ENCODE results near the gene SNRPD1. TPM values are rescaled to one million over a fixed set of nuclear protein-coding genes. Genes with fewer than 3 reads are reported as not detected.
"Not testable (repeated sequence)": the region's sequence is repeated elsewhere in the genome, so short reads cannot be mapped to it uniquely, and the experiment has no call there.

The SNRPD1 gene
- total and polyA plus RNA-seq, 4 donors, result 8.8 to 35.4 (median 22.5) TPM

- intact Hi-C loops (cut with DNase I), result loop anchor here (5.0 to 10.0 kb wide), 4 partner anchors 113 to 405 kb away; partner anchors contain the start of gene MIB1 (in 1 of the 2)
- Histone ChIP-seq H3K27ac (ENCODE audit: low read depth in 1 of 2, low read length in 2 of 2) (peak overlapping the region; percentile 74 to 87), H3K27me3 (ENCODE audit: control insufficient read depth in 1 of 2, insufficient read depth in 2 of 2, low read length in 1 of 2) (no peaks in the 10 kb centered on the region), H3K9me3 (ENCODE audit: control insufficient read depth, low read length) (no peaks in the 10 kb centered on the region), H3K36me3 (ENCODE audit: control insufficient read depth in 1 of 2, insufficient read depth in 2 of 2, low read length in 1 of 2) (no peaks in the 10 kb centered on the region), H3K4me1 (ENCODE audit: control insufficient read depth in 1 of 2, insufficient read depth in 2 of 2, low read length in 2 of 2) (no peaks in the 10 kb centered on the region), H3K4me3 (ENCODE audit: low read length in 2 of 2) (peak overlapping the region; percentile 79 to 88)
- DNase-seq (peak in 1 of 2 donors; percentile 65), ATAC-seq (ENCODE audit: low FRiP score) (peak; percentile 83)
- WGBS, 2 donors, result 1% methylated on average over 64 to 67 of the region's 67 CpGs
These were observed 12.3 kb upstream of the SNRPD1 start for GRCh38 chr18:21599585-21600525.

GRCh38 chr18:21600526-21601410, 11.3 kb upstream of the SNRPD1 start, which contains the start of gene ESCO1:
Gene ESCO1, minus strand, starts transcription at chr18:21600704. Its CDS starts 25,861 bp downstream, at chr18:21574843.
- Histone ChIP-seq H3K4me1 (ENCODE audit: control insufficient read depth in 1 of 2, insufficient read depth in 2 of 2, low read length in 2 of 2) (no peaks in the 10 kb centered on the region), H3K27me3 (ENCODE audit: control insufficient read depth in 1 of 2, insufficient read depth in 2 of 2, low read length in 1 of 2) (no peaks in the 10 kb centered on the region), H3K36me3 (ENCODE audit: control insufficient read depth in 1 of 2, insufficient read depth in 2 of 2, low read length in 1 of 2) (no peaks in the 10 kb centered on the region), H3K9me3 (ENCODE audit: control insufficient read depth, low read length) (no peaks in the 10 kb centered on the region), H3K27ac (ENCODE audit: low read depth in 1 of 2, low read length in 2 of 2) (peak within 1 kb of the TSS; percentile 74 to 87), H3K4me3 (ENCODE audit: low read length in 2 of 2) (peak within 1 kb of the TSS; percentile 79 to 88)
- peak; percentile 94 for ATAC-seq (ENCODE audit: low FRiP score)
- WGBS, 2 donors, result 4 to 5% methylated on average over 69 to 74 of the region's 74 CpGs
- intact Hi-C loops (cut with DNase I), result loop anchor here (5.0 to 10.0 kb wide), 4 partner anchors 113 to 406 kb away; partner anchors contain the start of gene MIB1 (in 1 of the 2)
- DNase-seq, result peak; percentile 97

- H3K4me3 ChIP-seq (ENCODE audit: low read length in 2 of 2), result no peak overlapping the region
- WGBS, 2 donors, result 89 to 91% methylated on average over 5 of the region's 5 CpGs
- no peaks in the 10 kb centered on the region for H3K27me3 ChIP-seq (ENCODE audit: control insufficient read depth in 1 of 2, insufficient read depth in 2 of 2, low read length in 1 of 2)
- ATAC-seq (ENCODE audit: low FRiP score) (no peak), DNase-seq (no peak)
- no peaks in the 10 kb centered on the region for H3K4me1 ChIP-seq (ENCODE audit: control insufficient read depth in 1 of 2, insufficient read depth in 2 of 2, low read length in 2 of 2)
- H3K27ac ChIP-seq (ENCODE audit: low read depth in 1 of 2, low read length in 2 of 2), result no peak overlapping the region
- intact Hi-C loops (cut with DNase I), result loop anchor here (5.0 to 10.0 kb wide), 4 partner anchors 115 to 407 kb away; partner anchors contain the start of gene MIB1 (in 1 of the 2)
- no peaks in the 10 kb centered on the region for H3K9me3 ChIP-seq (ENCODE audit: control insufficient read depth, low read length)
- no peaks in the 10 kb centered on the region for H3K36me3 ChIP-seq (ENCODE audit: control insufficient read depth in 1 of 2, insufficient read depth in 2 of 2, low read length in 1 of 2)
These were observed 9.9 kb upstream of the SNRPD1 start for GRCh38 chr18:21602299-21602587.

- H3K4me1 ChIP-seq (ENCODE audit: control insufficient read depth in 1 of 2, insufficient read depth in 2 of 2, low read length in 2 of 2), result no peaks in the 10 kb centered on the region
- H3K27me3 ChIP-seq (ENCODE audit: control insufficient read depth in 1 of 2, insufficient read depth in 2 of 2, low read length in 1 of 2), result no peaks in the 10 kb centered on the region
- no peak overlapping the region for H3K27ac ChIP-seq (ENCODE audit: low read depth in 1 of 2, low read length in 2 of 2)
- DNase-seq (no peak), ATAC-seq (ENCODE audit: low FRiP score) (no peak)
- H3K9me3 ChIP-seq (ENCODE audit: control insufficient read depth, low read length), result no peaks in the 10 kb centered on the region
- intact Hi-C loops (cut with DNase I), result loop anchor here (5.0 to 10.0 kb wide), 4 partner anchors 117 to 410 kb away; partner anchors contain the start of gene MIB1 (in 1 of the 2)
- no peaks in the 10 kb centered on the region for H3K36me3 ChIP-seq (ENCODE audit: control insufficient read depth in 1 of 2, insufficient read depth in 2 of 2, low read length in 1 of 2)
- 39 to 55% methylated on average over 2 of the region's 2 CpGs for WGBS, 2 donors
- H3K4me3 ChIP-seq (ENCODE audit: low read length in 2 of 2), result no peak overlapping the region
These were observed 7.4 kb upstream of the SNRPD1 start for GRCh38 chr18:21604671-21605070.

- Histone ChIP-seq H3K27me3 (ENCODE audit: control insufficient read depth in 1 of 2, insufficient read depth in 2 of 2, low read length in 1 of 2) (no peaks in the 10 kb centered on the region), H3K36me3 (ENCODE audit: control insufficient read depth in 1 of 2, insufficient read depth in 2 of 2, low read length in 1 of 2) (no peaks in the 10 kb centered on the region), H3K4me3 (ENCODE audit: low read length in 2 of 2) (no peak overlapping the region), H3K9me3 (ENCODE audit: control insufficient read depth, low read length) (no peaks in the 10 kb centered on the region), H3K4me1 (ENCODE audit: control insufficient read depth in 1 of 2, insufficient read depth in 2 of 2, low read length in 2 of 2) (no peaks in the 10 kb centered on the region), H3K27ac (ENCODE audit: low read depth in 1 of 2, low read length in 2 of 2) (no peak overlapping the region)
- ATAC-seq (ENCODE audit: low FRiP score), result no peak
- intact Hi-C loops (cut with DNase I), result loop anchor here (10.0 kb wide), 2 partner anchors 120 to 410 kb away; no protein-coding TSS in a partner anchor
- DNase-seq, result no peak
These were observed 6.9 kb upstream of the SNRPD1 start for GRCh38 chr18:21605213-21605612.

- WGBS, 2 donors, result 56 to 57% methylated on average over 29 to 30 of the region's 30 CpGs
- H3K27me3 ChIP-seq (ENCODE audit: control insufficient read depth in 1 of 2, insufficient read depth in 2 of 2, low read length in 1 of 2); DNase-seq; H3K4me1 ChIP-seq (ENCODE audit: control insufficient read depth in 1 of 2, insufficient read depth in 2 of 2, low read length in 2 of 2); H3K4me3 ChIP-seq (ENCODE audit: low read length in 2 of 2); H3K9me3 ChIP-seq (ENCODE audit: control insufficient read depth, low read length); H3K36me3 ChIP-seq (ENCODE audit: control insufficient read depth in 1 of 2, insufficient read depth in 2 of 2, low read length in 1 of 2); ATAC-seq (ENCODE audit: low FRiP score); H3K27ac ChIP-seq (ENCODE audit: low read depth in 1 of 2, low read length in 2 of 2): not testable (repeated sequence)
- intact Hi-C loops (cut with DNase I), result loop anchor here in 1 of 2 donors (10.0 kb wide), 1 partner anchor 93 kb away; the partner anchor contains the start of gene ABHD3
These were observed 551 bp upstream of the SNRPD1 start for GRCh38 chr18:21611401-21612124.

- not testable (repeated sequence) for H3K9me3 ChIP-seq (ENCODE audit: control insufficient read depth, low read length); DNase-seq; ATAC-seq (ENCODE audit: low FRiP score); H3K4me3 ChIP-seq (ENCODE audit: low read length in 2 of 2); H3K27ac ChIP-seq (ENCODE audit: low read depth in 1 of 2, low read length in 2 of 2); H3K36me3 ChIP-seq (ENCODE audit: control insufficient read depth in 1 of 2, insufficient read depth in 2 of 2, low read length in 1 of 2); H3K4me1 ChIP-seq (ENCODE audit: control insufficient read depth in 1 of 2, insufficient read depth in 2 of 2, low read length in 2 of 2); H3K27me3 ChIP-seq (ENCODE audit: control insufficient read depth in 1 of 2, insufficient read depth in 2 of 2, low read length in 1 of 2)
- WGBS, 2 donors, result 39 to 43% methylated on average over 9 of the region's 9 CpGs
- intact Hi-C loops (cut with DNase I), result loop anchor here in 1 of 2 donors (10.0 kb wide), 1 partner anchor 53 kb away; no protein-coding TSS in a partner anchor
These were observed 9.5 kb downstream of the SNRPD1 start for GRCh38 chr18:21621640-21622039.
